Measurements from ENCODE around the gene ASCL3.

DNA sequence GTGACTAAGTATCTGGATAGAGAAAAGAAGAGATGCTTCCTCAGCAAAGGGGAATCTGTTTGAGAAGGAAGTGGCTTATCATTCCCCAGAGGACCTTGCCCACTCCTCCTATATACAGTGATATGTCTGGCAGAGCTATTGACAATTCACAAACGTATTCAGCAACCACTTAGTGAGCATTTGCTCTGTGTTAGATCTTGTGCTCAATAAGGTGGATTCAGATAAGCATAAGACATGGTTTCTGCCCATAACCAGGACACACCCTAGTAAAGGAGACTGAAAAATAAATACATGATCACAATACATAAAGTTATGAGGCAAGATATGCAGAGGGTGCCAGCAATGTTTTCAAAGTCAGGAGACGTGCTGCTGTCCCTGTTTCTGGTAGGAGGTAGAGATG is 20.0 kb upstream of the ASCL3 start:
- TF ChIP-seq POLR2AphosphoS5 (IDR thresholded peaks at IDR 0.05) (no peak), EP300 (IDR thresholded peaks at IDR 0.05) (no peak)
- TF ChIP-seq, protein P1, sequence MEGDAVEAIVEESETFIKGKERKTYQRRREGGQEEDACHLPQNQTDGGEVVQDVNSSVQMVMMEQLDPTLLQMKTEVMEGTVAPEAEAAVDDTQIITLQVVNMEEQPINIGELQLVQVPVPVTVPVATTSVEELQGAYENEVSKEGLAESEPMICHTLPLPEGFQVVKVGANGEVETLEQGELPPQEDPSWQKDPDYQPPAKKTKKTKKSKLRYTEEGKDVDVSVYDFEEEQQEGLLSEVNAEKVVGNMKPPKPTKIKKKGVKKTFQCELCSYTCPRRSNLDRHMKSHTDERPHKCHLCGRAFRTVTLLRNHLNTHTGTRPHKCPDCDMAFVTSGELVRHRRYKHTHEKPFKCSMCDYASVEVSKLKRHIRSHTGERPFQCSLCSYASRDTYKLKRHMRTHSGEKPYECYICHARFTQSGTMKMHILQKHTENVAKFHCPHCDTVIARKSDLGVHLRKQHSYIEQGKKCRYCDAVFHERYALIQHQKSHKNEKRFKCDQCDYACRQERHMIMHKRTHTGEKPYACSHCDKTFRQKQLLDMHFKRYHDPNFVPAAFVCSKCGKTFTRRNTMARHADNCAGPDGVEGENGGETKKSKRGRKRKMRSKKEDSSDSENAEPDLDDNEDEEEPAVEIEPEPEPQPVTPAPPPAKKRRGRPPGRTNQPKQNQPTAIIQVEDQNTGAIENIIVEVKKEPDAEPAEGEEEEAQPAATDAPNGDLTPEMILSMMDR (IDR thresholded peaks at IDR 0.05): no peak

All from esophagus muscularis mucosa (tissue), 4 donors.